Myocyte (in vitro differentiated cells): ENCODE results near the gene CALHM4. TPM values are rescaled to one million over a fixed set of nuclear protein-coding genes. Genes with fewer than 3 reads are reported as not detected.

Experiments
- DNase-seq: peaks from one replicate; pipeline ENCODE4 v3.0.0-alpha.2; 2012; ENCODE audit warnings: low read depth
- total RNA-seq: library from RNA; depleted of rRNA; stranded (reverse); fragments of >200 nt; gene quantifications from 2 replicates; pipeline ENCODE4 v1.2.3, GENCODE V29; 2014

The CALHM4 gene
- total RNA-seq, 1 donor from 2014 or later: not detected

DNA sequence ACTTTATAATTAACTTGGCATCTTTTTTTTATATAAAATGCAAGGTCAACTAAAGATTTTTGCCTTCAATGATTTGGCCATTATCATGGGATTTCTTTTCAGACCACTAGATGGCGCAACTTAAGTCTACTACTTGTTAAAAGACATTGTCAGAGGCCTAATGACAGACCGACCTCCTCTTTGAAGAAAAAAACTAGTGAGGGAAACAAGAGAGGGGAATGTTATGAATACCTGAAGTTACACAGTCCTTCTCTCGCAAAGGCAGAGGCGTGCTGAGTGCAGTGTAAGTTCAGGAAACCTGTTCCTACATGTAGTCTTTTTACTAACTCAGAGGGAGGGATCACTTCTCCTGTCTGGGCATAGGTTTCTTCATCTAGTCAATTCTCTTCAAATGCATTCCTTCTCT, 17.3 kb upstream of the CALHM4 start:
- peak; percentile 73 for DNase-seq

- DNase-seq: no peak
These were observed 11.1 kb upstream of the CALHM4 start for GRCh38 chr6:116542426-116542825.

- no peak for DNase-seq
These were observed 10.4 kb upstream of the CALHM4 start for GRCh38 chr6:116543149-116543548.

- DNase-seq: no peak
These were observed 7.9 kb upstream of the CALHM4 start, which contains the start of gene TRAPPC3L for GRCh38 chr6:116545651-116546050. Gene TRAPPC3L, minus strand, starts transcription at chr6:116545684. Its CDS starts 170 bp downstream, at chr6:116545514.

DNA sequence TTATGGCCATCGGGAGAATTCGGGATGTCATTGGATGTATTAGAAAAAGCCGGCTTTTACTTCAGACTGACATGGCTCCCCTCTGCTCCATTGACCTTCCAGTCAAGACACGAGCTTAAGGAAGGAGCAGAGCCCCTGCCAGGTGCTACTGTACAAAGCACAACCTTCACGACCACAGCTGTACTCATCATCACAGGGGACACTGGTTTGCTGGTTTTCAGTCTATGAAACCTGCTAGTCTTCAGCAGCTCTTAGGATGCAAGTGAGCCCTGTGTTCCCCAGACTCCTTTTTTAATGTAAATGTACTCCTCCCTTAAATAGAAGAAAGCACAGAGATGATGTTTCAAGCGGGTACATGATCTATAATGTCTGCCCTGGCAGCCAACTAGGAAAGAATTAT, 6.2 kb upstream of the CALHM4 start:
- no peak for DNase-seq

DNA sequence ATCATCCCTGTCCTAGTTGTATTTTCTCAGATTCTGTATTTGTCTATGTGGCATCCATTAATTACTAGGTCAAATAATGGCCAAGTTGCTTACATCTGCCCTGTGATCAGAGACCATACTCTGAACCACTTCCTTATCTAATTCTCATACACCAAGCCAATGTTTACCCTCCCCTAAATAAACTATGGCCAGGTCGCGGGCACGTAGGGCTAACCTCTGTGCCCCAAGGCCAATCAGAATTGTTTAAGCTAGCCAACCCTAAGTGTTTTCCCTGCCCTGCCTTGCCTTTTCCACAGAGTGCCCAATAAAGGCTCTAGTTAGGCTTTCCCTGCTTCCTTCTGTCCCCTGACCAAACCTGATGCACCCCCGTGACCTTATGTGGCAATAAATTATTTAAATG, 2.8 kb upstream of the CALHM4 start:
- no peak for DNase-seq

- DNase-seq: peak; percentile 15
These were observed 2.5 kb downstream of the CALHM4 start for GRCh38 chr6:116556065-116556464.

DNA sequence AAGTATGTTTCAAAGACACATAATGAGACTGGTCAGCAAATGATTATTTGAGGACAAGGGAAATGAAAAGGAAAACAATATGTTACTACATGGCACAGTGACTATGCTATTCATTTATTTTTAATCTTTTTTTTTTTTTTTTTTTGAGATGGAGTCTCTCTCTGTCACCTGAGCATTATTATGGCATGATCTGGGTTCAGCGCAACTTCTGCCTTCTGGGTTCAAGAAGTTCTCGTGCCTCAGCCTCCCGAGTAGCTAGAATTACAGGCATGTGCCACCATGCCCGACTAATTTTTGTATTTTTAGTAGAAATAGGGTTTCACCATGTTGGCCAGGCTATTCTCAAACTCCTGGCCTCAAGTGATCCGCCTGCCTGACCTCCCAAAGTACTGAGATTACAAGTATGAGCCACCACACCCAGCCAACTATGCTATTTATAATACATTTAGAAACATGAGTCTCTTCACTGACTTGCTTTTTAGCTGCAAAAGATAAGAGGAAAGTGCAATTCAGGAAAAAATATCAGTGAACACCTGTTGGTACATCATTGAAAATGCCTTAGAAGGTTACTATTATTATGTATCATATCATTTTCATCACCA, 3.4 kb downstream of the CALHM4 start:
- peak; percentile 10 for DNase-seq

- peak; percentile 80 for DNase-seq
These were observed 4.3 kb downstream of the CALHM4 start for GRCh38 chr6:116557893-116558292.

GRCh38 chr6:116560130-116560529, 6.6 kb downstream of the CALHM4 start:
- no peak for DNase-seq

- peak; percentile 78 for DNase-seq
These were observed 7.9 kb downstream of the CALHM4 start for GRCh38 chr6:116561377-116562018.

DNA sequence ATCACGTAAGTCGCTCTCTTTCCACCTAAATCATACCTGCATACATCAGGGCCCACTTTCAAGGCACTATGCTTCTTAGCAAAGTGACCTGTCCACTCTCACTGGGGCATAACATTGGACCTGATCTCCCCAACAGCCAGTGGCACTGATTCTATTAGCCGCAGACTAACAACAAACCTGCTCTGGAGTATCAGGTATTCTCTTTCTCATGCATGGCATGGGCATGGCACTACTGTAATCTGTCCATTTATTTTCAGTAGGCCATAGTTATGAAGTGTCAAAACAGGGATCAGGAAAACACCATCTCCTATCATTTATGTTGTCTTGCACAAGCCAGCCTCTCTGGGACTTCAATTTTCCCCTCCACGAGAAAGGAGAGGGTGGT, 8.5 kb downstream of the CALHM4 start:
- no peak for DNase-seq

DNA sequence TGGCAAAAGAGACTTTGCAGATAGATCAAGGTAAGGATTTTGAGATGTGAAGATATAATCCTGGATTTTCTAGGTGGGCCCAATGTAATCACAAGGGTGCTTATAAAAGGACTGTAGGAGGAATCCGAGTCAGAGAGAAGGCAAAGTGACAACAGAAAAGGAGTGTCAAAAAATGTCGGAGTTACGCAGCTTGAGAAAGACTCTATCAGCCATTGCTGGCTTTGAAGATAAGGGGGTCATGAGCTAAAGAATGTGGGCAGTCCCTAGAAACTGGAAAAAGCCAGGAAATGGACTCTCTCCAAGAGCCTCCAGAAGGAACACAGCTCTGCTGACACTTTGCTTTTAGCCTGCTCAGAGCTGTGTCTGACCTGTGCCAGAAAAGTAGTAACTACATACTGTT, 9.1 kb downstream of the CALHM4 start:
- no peak for DNase-seq

DNA sequence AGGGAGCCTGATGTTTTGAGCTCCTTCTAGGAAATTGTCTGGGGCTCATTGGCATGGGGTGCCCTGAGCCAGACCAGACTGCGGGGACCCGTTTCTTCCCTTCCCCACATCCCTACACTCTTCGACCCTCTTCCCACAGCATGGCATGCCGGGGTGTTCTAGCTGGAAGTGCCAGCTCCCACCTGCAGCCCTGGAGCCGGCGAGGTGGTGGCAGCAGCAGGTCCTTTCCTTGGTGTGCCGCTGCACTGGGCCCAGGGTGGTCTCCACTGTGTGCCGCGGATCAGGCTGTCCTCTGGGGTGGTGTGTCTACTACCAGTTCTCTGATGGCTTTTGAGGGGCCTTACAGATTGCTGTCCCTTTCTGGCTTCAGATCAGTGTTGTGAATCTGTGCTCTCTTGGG, 10.3 kb downstream of the CALHM4 start:
- no peak for DNase-seq

- DNase-seq: no peak
These were observed 10.8 kb downstream of the CALHM4 start for GRCh38 chr6:116564311-116564710.

DNA sequence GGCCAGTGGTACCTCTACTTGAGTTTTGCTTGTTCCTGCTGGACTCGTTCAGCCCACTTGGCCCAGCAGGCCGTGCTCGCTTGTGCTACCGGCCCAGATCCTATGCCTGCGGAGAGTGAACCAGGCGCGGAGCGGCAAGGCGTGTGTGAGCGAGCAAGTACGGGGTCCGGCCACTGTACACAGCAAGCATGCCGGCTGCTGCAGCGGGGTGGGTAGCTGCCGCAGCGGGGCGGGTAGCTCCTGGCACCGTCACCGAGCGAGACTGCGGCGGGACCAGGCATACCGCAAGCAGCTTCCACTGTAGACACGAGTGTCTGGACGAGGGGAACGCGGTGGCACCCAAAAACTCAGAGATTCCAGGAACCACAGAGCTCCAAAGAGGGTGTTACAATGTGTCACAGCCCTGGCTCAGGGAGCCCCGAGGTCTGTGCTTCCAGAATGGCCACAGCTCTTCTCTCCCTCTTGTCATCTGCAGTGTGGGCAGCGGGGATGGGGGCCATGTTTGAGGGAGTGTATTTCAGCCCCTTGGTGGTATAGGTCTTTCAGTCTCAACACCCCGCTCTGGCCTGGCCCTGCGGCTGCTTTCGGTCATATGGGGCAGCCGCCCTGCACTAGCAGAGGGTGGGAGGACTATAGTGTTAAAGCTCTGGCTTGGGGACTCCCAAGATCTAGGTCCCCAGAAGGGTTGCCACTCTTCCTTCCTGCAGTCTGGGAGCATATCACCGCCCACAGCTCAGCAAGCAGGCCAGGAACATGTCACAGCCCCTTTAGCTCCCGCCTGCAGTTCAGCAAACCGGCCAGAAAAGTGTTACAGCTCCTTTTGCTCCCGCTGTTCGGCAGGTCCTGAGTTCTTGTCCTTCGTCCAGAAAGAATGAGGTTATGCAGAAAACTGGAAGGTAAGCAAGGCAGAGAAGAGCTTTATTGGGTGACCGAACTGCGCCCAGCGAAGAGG, 11.6 kb downstream of the CALHM4 start:
- peak; percentile 46 for DNase-seq

GRCh38 chr6:116568111-116568510, 14.6 kb downstream of the CALHM4 start:
- no peak for DNase-seq

GRCh38 chr6:116568821-116569755, 15.5 kb downstream of the CALHM4 start:
- no peak for DNase-seq

DNA sequence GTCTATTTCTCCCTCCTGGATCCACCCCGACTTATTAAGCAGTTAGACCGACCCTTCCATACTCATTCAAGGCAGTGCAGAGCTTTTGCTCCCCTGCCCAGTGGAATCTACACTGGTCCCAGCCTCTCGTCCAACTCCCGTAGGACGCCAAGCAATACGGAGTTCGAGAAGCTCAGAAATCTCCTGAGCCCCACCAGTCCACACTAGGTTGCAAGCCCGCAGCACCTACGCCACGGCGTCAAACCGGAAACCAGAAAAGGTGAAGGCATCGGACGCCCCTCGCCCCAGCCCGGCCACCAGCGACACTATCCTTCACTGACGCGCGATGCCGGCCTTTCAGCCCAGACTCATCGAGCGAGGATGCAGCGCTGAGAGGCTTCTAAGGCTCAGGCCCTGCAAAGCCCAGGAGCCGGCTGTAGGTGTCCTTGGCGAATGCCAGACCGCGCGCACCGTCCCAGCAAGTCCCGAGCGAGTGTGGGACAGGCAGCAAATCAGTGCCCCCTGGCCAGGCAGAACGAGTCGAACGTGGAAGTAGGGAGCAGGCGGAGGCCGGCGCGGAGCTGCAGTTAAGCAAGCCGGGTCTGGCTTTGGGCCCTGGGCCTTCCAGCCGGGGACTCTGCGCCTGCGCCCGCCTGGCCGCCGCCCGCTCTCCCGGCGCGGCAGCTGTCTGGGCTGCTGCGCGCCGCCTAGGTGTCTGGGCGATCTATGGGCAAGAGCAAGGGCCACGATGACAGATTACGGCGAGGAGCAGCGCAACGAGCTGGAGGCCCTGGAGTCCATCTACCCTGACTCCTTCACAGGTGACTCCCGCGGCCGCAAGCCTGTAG, 17.5 kb downstream of the CALHM4 start, which contains the start of gene RWDD1:
Gene RWDD1 (plus strand): TSS at position 649 of the 827 bp plus-strand sequence. CDS start 79 bp downstream, at position 728.
- peak; percentile 99 for DNase-seq

DNA sequence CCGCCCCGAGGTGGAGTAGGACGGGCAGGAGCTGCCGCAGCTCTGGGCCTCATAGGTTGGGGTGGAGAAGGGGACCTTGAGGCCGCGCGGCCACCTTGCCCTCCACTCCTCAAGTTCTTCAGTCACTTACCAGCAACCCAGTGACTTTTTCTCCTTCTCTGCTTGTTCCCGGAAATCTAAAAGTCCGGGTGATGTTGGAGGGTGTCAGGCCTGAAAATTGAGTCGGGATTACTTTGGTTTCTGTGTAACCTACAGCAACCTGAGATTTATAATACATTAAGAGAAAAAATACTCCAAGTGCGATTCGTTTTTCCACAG, 18.1 kb downstream of the CALHM4 start:
- DNase-seq: no peak
